ENCODE measurements around the gene RAD9A.

The RAD9A gene

DNA sequence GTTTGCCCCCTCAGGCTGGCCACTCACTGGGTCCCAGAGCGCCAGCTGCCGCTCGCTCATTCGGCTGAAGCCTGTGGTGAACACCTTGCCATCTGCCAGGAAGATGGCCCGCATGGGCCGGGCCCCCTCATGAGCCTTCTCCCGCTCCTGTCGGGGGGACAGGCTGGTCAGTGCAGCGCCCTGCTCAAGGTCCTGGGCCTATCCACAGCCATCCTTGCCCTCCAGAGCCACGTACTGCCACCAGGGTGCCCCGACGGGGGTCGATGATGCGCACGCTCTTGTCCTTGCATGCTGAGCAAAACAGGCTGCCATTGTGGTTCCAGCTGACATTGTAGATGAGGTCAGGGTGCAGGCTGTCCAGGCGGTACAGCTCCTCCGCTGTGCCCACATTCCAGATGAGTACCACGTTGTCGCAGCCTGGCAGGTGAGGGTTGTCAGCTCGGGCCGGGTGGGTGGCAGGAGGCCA, 49.3 kb downstream of the RAD9A start:
- DNase-seq (ENCODE audit: low read depth): no peak

DNA sequence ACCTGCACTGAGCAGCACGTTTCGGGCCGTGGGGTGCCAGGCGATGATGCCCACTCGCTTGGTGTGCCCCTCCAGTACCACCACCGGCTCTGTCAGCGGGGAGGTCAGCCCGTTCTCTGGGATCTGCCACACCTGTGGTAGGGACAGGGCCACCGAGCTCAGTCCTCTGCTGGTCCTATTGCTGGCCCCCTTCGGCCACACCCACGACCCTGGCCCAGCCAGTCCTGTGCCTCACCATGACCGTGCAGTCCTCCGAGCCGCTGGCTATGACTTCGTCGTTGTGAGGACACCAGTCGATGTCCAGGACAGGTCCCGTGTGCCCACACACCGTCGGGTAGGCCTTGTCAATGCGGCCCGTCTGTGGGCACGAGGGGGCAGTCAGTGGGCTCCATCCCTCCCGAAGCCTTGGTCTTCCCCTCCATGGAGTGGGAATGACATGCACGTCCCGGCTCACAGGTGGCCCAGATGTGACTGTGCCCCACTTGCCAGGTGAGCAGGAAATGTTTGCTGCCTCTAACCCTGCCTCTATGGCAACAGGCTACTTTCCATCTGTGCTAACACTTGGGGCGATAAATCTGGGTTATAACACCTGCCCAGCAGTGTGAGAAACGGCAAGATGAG, 50.1 kb downstream of the RAD9A start:
- DNase-seq (ENCODE audit: low read depth): no peak

GRCh38 chr11:67442504-67443404, 51.0 kb downstream of the RAD9A start:
- DNase-seq (ENCODE audit: low read depth): peak; percentile 23

DNA sequence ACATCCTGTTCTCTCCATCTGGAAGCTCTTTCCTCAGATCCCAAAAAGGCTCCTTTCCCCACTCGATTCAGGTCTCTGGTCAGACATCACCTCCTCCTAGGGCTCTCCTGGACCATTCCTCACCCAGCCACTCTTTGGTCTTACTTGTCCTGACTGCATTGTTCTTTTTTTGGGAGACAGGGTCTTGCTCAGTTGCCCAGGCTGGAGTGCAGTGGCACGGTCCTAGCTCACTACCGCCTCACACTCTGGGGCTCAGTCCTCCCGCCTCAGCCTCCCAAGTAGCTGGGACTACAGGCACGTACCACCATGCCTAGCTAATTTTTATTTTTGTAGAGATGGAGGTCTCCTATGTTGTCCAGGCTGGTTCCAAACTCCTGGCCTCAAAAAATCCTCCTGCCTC, 53.7 kb downstream of the RAD9A start:
- no peak for DNase-seq (ENCODE audit: low read depth)
